HT-29 (cell line): Measurements from ENCODE around the gene SORD. TPM values are rescaled to one million over a fixed set of nuclear protein-coding genes. Genes with fewer than 3 reads are reported as not detected.
"Not testable (repeated sequence)": the region's sequence is repeated elsewhere in the genome, so short reads cannot be mapped to it uniquely, and the experiment has no call there.

Source experiments
- DNase-seq: peaks from one replicate; pipeline ENCODE4 v3.0.0-alpha.2; 2015; ENCODE audit warnings: low spot score
- total RNA-seq: library from RNA; depleted of rRNA; stranded (reverse); fragments of >200 nt; shearing (Covaris generic); gene quantifications from 2 replicates; pipeline ENCODE4 v1.2.3, GENCODE V29; 2014

Gene SORD
- total RNA-seq, 1 experiment from 2014 or later: 238 TPM

DNA sequence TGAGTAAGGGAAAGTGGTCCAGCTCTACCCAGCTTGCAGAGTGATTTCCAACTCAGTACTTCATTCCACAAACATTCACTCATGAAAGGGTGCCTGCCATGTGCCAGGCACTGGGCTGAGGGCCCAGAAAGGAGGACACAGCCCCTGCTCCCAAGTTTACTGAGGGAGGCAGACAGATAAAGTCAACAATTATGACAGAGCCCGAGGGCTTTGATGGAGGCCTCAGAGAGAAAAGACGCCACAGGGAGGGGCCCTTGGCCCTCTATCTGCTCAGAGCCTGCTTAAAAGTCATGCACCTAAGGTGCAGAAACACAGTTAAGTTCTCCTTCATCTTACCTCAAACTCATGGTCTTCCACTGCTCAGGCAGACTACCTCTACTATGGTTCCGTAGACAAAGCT, 1.7 kb downstream of the SORD start:
- DNase-seq: not testable (repeated sequence)

- not testable (repeated sequence) for DNase-seq
These were observed 2.6 kb downstream of the SORD start for GRCh38 chr15:45025627-45026026.

DNA sequence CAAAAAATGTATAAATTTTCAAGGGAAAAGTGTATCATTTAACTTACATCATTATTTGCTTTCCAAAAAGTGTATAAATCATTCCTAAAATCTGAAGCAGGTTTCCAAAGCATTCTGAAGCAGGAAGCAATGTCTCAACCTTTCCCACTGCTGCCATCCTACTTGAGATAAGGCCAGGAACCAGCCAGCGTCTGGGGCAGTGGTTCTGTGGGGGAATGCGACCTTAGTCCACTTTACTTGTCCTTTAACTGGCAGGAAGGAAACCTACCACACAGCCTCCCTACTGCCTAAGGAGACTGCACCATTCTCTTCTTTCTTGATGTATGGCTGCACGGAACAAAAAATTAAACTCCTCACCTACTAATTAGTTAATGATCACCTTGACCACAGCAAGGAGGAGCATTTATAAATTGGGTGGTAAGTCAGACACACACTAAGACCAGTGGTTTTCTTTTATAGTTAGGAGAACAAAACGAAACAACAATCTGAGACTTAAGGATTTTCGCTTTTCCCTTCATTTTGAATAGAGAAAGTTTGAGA, 3.7 kb downstream of the SORD start:
- peak; percentile 69 for DNase-seq

DNA sequence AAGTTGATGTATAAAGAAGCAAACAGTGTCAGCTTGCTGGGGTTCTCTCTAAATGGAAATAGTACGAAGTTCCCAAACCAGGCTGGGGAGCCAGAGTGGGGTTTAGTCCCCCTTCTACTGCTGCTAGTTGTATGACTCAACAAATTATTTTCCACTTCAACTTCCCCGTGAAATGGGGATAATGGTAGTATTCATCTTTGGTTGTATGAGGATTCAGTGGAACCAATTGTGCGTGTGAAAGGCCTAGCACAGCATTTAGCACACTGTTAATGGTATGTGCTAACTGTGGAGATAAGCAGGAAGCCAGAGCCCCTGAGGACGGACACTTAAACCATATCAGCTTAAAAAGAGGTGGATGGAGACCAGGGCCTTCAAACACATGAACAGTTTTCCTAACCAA, 4.2 kb downstream of the SORD start:
- DNase-seq: no peak

DNA sequence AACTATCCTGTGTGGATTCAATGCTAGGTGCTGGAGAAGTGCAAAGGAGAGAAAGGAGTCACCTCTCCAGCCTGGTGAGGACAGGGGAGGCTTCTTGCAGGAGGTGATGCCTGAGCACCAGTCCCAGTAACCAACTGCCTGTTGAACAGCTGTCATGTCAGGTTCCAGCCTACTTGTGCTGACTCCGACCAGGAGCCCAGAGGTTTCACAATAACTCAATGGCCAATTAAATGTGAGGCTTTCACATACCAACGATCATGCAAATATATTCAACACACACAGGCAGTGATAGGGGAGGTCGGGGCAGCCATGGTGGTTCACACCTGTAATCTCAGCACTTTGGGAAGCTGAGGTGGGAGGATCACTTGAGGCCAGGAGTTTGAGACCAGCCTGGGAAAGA, 7.7 kb downstream of the SORD start:
- no peak for DNase-seq

- not testable (repeated sequence) for DNase-seq
These were observed 8.6 kb downstream of the SORD start for GRCh38 chr15:45031522-45032028.

- not testable (repeated sequence) for DNase-seq
These were observed 9.5 kb downstream of the SORD start for GRCh38 chr15:45032501-45032900.

- not testable (repeated sequence) for DNase-seq
These were observed 11.1 kb downstream of the SORD start for GRCh38 chr15:45034087-45034486.

- DNase-seq: not testable (repeated sequence)
These were observed 11.8 kb downstream of the SORD start for GRCh38 chr15:45034600-45035375.

DNA sequence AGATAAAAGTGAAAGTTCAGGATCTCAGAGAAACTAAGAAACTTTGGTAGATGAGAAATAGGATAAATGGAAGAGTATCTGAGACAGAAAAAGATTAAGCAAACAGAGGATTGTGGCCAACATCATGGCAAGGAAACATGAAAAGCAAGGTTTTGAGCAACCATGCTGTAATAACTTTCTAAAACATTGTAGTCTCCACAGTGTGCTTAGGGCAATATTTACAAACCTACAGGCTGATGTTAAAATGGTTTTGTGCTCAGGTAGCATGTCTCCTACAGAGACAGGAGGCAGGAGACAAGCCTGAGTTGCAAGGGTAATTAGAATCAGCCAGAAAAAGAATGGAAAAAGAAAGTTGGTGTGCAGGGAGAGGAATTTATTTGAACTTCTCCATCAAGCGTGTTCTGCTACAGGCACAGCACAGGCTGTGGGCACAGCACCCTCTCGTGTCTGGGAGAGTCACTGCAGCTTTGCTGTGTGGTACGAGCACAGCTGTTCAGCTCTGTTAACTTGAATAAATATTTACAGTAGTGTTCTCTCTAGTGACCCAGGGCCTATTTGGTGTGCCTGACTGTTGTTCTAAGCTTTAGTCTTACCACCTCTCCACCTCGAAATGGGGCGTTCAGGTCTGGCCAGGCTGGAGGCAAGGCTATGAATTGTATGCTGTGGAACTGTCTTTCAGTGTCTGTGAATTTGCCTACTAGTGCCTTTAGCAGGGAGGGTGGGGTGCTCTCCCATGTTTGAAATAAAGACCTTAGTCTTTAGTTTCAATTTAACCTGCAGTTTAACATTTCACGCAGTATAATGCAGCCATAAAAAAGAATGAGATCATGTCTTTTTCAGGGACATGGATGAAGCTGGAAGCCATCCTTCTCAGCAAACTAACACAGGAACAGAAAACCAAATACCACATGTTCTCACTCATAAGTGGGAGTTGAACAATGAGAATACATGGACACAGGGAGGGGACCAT, 14.1 kb downstream of the SORD start:
- DNase-seq: peak; percentile 90

DNA sequence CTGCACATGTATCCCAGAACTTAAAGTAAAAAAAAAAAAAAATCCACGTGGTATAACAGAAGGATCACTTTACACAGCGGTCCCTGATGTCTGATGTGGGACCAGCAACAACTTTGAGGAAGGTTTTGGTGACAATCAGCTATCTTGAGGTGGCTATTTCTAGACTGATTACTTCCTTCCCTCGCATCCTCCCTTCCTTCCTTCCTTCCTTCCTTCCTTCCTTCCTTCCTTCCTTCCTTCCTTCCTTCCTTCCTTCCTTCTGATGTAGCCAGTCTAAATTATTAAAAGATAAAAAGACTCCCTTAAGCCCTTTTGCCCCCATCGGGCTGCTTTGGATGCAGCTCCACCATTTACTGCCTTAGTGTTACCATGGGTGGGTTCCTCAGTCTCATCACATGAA, 14.9 kb downstream of the SORD start:
- no peak for DNase-seq

- not testable (repeated sequence) for DNase-seq
These were observed 17.4 kb downstream of the SORD start for GRCh38 chr15:45040396-45040795.

DNA sequence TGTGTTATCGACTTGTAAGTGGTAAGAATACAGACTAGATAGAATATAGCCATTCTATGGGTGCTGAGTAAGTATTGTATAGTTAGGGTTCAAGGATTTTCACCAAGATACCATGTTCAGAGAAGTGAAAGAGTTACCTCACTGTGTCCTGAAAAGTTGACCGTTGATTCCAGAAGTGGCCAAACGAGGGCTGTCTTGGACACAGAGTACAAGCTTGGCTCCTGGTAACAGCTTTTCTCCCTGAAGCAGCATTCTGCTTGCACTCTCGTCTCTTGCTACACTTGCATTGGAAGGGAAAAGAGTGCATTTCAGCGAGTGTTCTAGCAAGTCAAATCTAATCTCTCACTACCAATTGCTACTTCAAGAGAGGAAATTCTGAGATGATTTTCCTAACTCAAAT, 18.5 kb downstream of the SORD start:
- DNase-seq: not testable (repeated sequence)

DNA sequence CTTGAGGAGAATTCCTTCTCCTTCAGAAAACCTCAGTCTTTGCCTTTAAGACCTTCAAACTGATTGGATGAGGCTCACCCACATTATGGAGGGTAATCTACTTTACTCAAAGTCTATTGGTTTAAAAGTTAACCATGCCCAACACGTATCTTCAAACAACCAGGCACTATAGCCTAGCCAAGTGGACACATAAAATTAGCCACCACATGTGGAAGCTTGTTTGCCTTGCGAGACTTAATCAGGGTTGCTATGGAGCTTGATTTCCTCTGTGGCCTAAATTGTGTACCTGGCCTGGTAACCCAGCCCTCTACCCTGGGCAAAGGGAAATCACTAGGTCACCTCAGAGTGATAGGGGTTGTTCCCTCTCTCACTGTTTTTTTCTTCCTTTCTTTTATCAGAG, 19.9 kb downstream of the SORD start:
- not testable (repeated sequence) for DNase-seq

DNA sequence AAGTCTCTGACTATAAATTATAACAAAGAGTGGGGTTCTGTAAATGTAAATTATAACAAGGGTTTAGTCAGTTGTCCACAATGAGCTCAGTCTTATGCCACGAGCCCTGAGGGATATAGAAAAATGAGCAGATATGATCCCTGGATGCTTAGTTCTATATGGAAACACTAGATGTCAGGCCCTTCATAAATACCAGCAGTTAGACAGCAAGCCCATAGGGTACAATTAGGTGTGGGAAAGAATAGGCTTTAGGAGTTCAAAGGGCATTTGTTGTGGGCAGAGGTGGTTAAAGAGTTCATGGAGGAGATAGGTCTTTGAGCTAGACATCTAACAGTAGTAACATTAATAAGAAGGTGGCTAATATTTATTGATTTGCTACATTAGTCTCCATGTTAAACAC, 21.3 kb downstream of the SORD start:
- DNase-seq: not testable (repeated sequence)

DNA sequence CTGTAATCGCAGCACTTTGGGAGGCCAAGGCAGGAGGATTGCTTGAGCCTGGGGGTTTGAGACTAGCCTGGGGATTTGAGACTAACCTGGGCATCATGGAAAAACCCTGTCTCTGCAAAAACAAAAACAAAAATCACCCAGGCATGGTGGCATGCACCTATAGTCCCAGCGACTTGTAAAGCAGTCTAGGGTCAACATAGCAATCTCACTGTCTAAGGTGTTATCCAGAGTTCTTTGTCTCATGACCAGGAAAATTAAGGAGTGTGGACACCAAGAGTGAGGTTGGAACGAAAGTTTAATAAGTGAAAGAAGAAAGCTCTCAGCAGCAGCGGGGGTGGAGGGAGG, 25.4 kb downstream of the SORD start:
- not testable (repeated sequence) for DNase-seq

- DNase-seq: no peak
These were observed 26.0 kb downstream of the SORD start for GRCh38 chr15:45048794-45049631.

GRCh38 chr15:45050587-45050986, 27.6 kb downstream of the SORD start:
- no peak for DNase-seq

DNA sequence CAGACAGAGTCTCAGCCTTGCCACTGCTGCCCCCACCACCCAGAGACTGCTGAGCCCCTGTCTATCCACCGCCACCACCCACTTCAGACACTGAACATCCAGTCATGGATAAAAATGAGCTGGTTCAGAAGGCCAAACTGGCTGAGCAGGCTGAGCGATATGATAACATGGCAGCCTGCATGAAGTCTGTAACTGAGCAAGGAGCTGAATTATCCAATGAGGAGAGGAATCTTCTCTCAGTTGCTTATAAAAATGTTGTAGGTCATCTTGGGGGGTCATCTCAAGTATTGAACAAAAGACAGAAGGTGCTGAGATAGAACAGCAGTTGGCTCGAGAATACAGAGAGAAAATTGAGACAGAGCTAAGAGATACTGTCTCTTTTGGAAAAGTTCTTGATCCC, 29.7 kb downstream of the SORD start:
- not testable (repeated sequence) for DNase-seq

GRCh38 chr15:45058690-45059675, 36.0 kb downstream of the SORD start:
- DNase-seq: not testable (repeated sequence)
